AG08395 (cell line): ENCODE data around the gene GRID1.
"Not testable (repeated sequence)": the region's sequence is repeated elsewhere in the genome, so short reads cannot be mapped to it uniquely, and the experiment has no call there.

Source experiments
- DNase-seq: peaks from one replicate; pipeline ENCODE4 v3.0.0; 2012; ENCODE audit warnings: mixed read lengths, low spot score

The GRID1 gene

GRCh38 chr10:86037096-86037495 is 329.5 kb downstream of the GRID1 start:
- no peak for DNase-seq

GRCh38 chr10:86036544-86036831 is 330.1 kb downstream of the GRID1 start:
- no peak for DNase-seq

- no peak for DNase-seq
Observed at GRCh38 chr10:86035791-86036543, 330.6 kb downstream of the GRID1 start.

GRCh38 chr10:86034710-86035109 is 331.9 kb downstream of the GRID1 start:
- no peak for DNase-seq

GRCh38 chr10:86033581-86033980 is 333.0 kb downstream of the GRID1 start:
- no peak for DNase-seq

- DNase-seq, result not testable (repeated sequence)
Observed at GRCh38 chr10:86032087-86032486, 334.5 kb downstream of the GRID1 start.

GRCh38 chr10:86030312-86030711 is 336.3 kb downstream of the GRID1 start:
- DNase-seq, result no peak

GRCh38 chr10:86027346-86027745 is 339.2 kb downstream of the GRID1 start:
- no peak for DNase-seq

GRCh38 chr10:86025509-86025908 is 341.1 kb downstream of the GRID1 start:
- DNase-seq, result no peak

- no peak for DNase-seq
Observed at GRCh38 chr10:86024281-86025041, 342.1 kb downstream of the GRID1 start.

GRCh38 chr10:86023931-86024280 is 342.7 kb downstream of the GRID1 start:
- DNase-seq, result no peak

- no peak for DNase-seq
Observed at GRCh38 chr10:86023336-86023735, 343.3 kb downstream of the GRID1 start.

GRCh38 chr10:86022906-86023305 is 343.7 kb downstream of the GRID1 start:
- DNase-seq, result no peak

- no peak for DNase-seq
Observed at GRCh38 chr10:86020134-86020533, 346.5 kb downstream of the GRID1 start.

GRCh38 chr10:86019141-86019540 is 347.5 kb downstream of the GRID1 start:
- no peak for DNase-seq

- no peak for DNase-seq
Observed at GRCh38 chr10:86018735-86019058, 347.9 kb downstream of the GRID1 start.

- DNase-seq, result no peak
Observed at GRCh38 chr10:86017841-86018734, 348.5 kb downstream of the GRID1 start.

GRCh38 chr10:86013568-86013967 is 353.0 kb downstream of the GRID1 start:
- DNase-seq, result no peak

- DNase-seq, result no peak
Observed at GRCh38 chr10:86007171-86007570, 359.4 kb downstream of the GRID1 start.

- no peak for DNase-seq
Observed at GRCh38 chr10:86004337-86004736, 362.3 kb downstream of the GRID1 start.

GRCh38 chr10:86003201-86003621 is 363.4 kb downstream of the GRID1 start:
- DNase-seq, result no peak

- no peak for DNase-seq
Observed at GRCh38 chr10:86001521-86001920, 365.1 kb downstream of the GRID1 start.

GRCh38 chr10:85997544-85997943 is 369.1 kb downstream of the GRID1 start:
- no peak for DNase-seq
